Endothelial cell of umbilical vein (primary cell): ENCODE data around the gene TMC1. TPM values are rescaled to one million over a fixed set of nuclear protein-coding genes. Genes with fewer than 3 reads are reported as not detected.

ENCODE experiments used
- BruUV-seq: library from RNA; stranded (reverse); fragments of 400-500 nt; replicated peaks from 2 replicates; lab custom pipeline; 2021; lab: Mats Ljungman, UMichigan
- CTCF ChIA-PET: fragments of 300-600, 350-600 bp; sonication (Branson Sonifier 250); formaldehyde crosslinking; loops from one replicate; lab custom pipeline; 2021; ENCODE audit warnings: antibody characterized with exemption, inconsistent platforms; lab: Charles Lee
- POLR2A ChIA-PET: fragments of 300-600, 350-600 bp; sonication (Branson Sonifier 250); formaldehyde crosslinking; loops from one replicate; lab custom pipeline; 2021; ENCODE audit warnings: antibody characterized with exemption, inconsistent platforms; lab: Charles Lee
- DNase-seq: peaks from one replicate; pipeline ENCODE4 v3.0.0-alpha.2; 2011; ENCODE audit warnings: low read depth, low spot score
- FAIRE-seq: peaks from 2 replicates; lab custom pipeline; 2011; peaks lifted over from hg19 to GRCh38; lab: Jason Lieb, UNC
- H2AFZ ChIP-seq: 2 replicates; pipeline ENCODE4 v1.6.0; 2012; ENCODE audit warnings: low read depth, low read length, control low read depth, inconsistent platforms
- H3K27ac ChIP-seq: 2 replicates; pipeline ENCODE4 v1.5.1; 2011; ENCODE audit warnings: low read depth, mild to moderate bottlenecking, control low read depth, low read length, moderate library complexity; ENCODE audit not compliant: insufficient read depth
- H3K27me3 ChIP-seq, 2 experiments: 2 replicates each; pipeline versions ENCODE4 v1.6.0 to v1.6.1; 2011; ENCODE audit warnings: low read length in 2 of 2, mixed read lengths in 1 of 2; ENCODE audit not compliant: control insufficient read depth in 2 of 2, insufficient read depth in 2 of 2
- H3K36me3 ChIP-seq, 2 experiments: 2 replicates in 1 of 2; 3 replicates in 1 of 2; pipeline ENCODE4 v1.5.1; 2011; ENCODE audit warnings: low read length in 2 of 2, mild to moderate bottlenecking in 1 of 2, moderate library complexity in 1 of 2; ENCODE audit not compliant: control insufficient read depth in 2 of 2, insufficient read depth in 2 of 2; ENCODE audit errors: extremely low read depth in 1 of 2
- H3K4me1 ChIP-seq: 3 replicates; pipeline ENCODE4 v1.5.1; 2011; ENCODE audit warnings: mild to moderate bottlenecking, low read length; ENCODE audit not compliant: control insufficient read depth, insufficient read depth; ENCODE audit errors: extremely low read depth
- H3K4me2 ChIP-seq: 2 replicates; pipeline ENCODE4 v1.6.1; 2011; ENCODE audit warnings: low read length, control low read depth, mixed read lengths; ENCODE audit not compliant: insufficient read depth
- H3K4me3 ChIP-seq, 3 experiments: fragments of 200-600 bp in 1 of 3; sonication (generic), shearing (Covaris generic) in 1 of 3; replicated peaks in 1 of 3; 2 replicates each; pipeline ENCODE4 v1.5.1; 2011 to 2016; ENCODE audit warnings: control low read depth in 3 of 3, low read length in 3 of 3, mild to moderate bottlenecking in 2 of 3, inconsistent platforms in 1 of 3, low read depth in 1 of 3, moderate library complexity in 1 of 3; ENCODE audit not compliant: insufficient read depth in 1 of 3
- H3K79me2 ChIP-seq: 2 replicates; pipeline ENCODE4 v1.6.0; 2012; ENCODE audit warnings: low read length, inconsistent platforms; ENCODE audit not compliant: control insufficient read depth, insufficient read depth
- H3K9ac ChIP-seq: replicated peaks from 2 replicates; pipeline ENCODE3; 2011; ENCODE audit warnings: low read length, control low read depth; ENCODE audit not compliant: insufficient read depth; ENCODE audit errors: extremely low read depth
- H3K9me1 ChIP-seq: replicated peaks from 3 replicates; pipeline ENCODE4 v1.6.0; 2011; ENCODE audit warnings: mild to moderate bottlenecking, low read length; ENCODE audit not compliant: control insufficient read depth, insufficient read depth; ENCODE audit errors: extremely low read depth
- H3K9me3 ChIP-seq: replicated peaks from 2 replicates; pipeline ENCODE4 v1.5.1; 2012; ENCODE audit warnings: low read length, inconsistent platforms; ENCODE audit not compliant: control insufficient read depth, insufficient read depth
- H4K20me1 ChIP-seq: replicated peaks from 2 replicates; pipeline ENCODE3; 2011; ENCODE audit warnings: mild to moderate bottlenecking, low read length; ENCODE audit not compliant: control insufficient read depth, insufficient read depth; ENCODE audit errors: extremely low read depth
- EZH2 ChIP-seq: IDR thresholded peaks from 2 replicates; pipeline ENCODE4 v1.6.1; 2012; ENCODE audit warnings: borderline replicate concordance, low read depth, mild to moderate bottlenecking, moderate library complexity, low read length, inconsistent platforms; ENCODE audit not compliant: severe bottlenecking
- FOS ChIP-seq: IDR thresholded peaks from 2 replicates; pipeline ENCODE4 v1.6.1; 2011; ENCODE audit warnings: mild to moderate bottlenecking, low read length, moderate library complexity, borderline replicate concordance; ENCODE audit not compliant: insufficient read depth
- GATA2 ChIP-seq: IDR thresholded peaks from 2 replicates; pipeline ENCODE4 v1.7.0; 2011; ENCODE audit warnings: low read depth, mild to moderate bottlenecking, moderate library complexity, mixed read lengths, low read length; ENCODE audit not compliant: insufficient read length, insufficient read depth
- JUN ChIP-seq: IDR thresholded peaks from 2 replicates; pipeline ENCODE4 v1.6.1; 2011; ENCODE audit warnings: borderline replicate concordance, low read depth; ENCODE audit not compliant: insufficient read length, insufficient read depth
- MYC ChIP-seq: IDR thresholded peaks from one replicate; pipeline ENCODE4 v1.6.1; 2011; ENCODE audit warnings: mild to moderate bottlenecking, low read depth, low read length
- POLR2A ChIP-seq: IDR thresholded peaks from 2 replicates; pipeline ENCODE4 v1.6.1; 2012; ENCODE audit warnings: low read depth, mild to moderate bottlenecking, control low read depth, low read length
- POLR2AphosphoS5 ChIP-seq: IDR thresholded peaks from 2 replicates; pipeline ENCODE4 v1.6.1; 2012; ENCODE audit warnings: low read depth, mild to moderate bottlenecking, control low read depth, low read length, moderate library complexity; ENCODE audit not compliant: insufficient read depth
- dilution Hi-C: fragments of 300-500 bp; cut with MboI; formaldehyde crosslinking; loops from one replicate; pipeline ENCODE4 v1.15.0; 2019; ENCODE audit warnings: low sequenced_read_pairs; ENCODE audit not compliant: extremely low pct_ligation_motif_present
- intact Hi-C: fragments of 100-400 bp; cut with micrococcal nuclease; formaldehyde crosslinking; loops from one replicate; pipeline ENCODE4 v1.10.0; 2022
- polyA plus RNA-seq, 4 experiments: library from polyadenylated mRNA; depleted of rRNA in 3 of 4; stranded (reverse) in 3 of 4; unstranded in 1 of 4; fragments of >200 nt; gene quantifications; 2 replicates each; pipeline versions ENCODE4 v1.2.1 to v1.2.3, GENCODE V29; 2011 to 2012; ENCODE audit warnings: missing spikeins in 1 of 4
- total RNA-seq: library from RNA; stranded (reverse); gene quantifications from 2 replicates; pipeline ENCODE4 v1.2.3, GENCODE V29; 2021
- TF ChIP-seq, protein P1 (sequence below): IDR thresholded peaks from 2 replicates; pipeline ENCODE4 v1.6.1; 2011; ENCODE audit not compliant: insufficient read depth, insufficient read length
- TF ChIP-seq, protein P2 (sequence below), 2 donors: IDR thresholded peaks; 1 replicate in 1 of 2; 2 replicates in 1 of 2; pipeline ENCODE4 v1.5.1; 2011; ENCODE audit warnings: low read length in 2 of 2, mild to moderate bottlenecking in 2 of 2, moderate library complexity in 2 of 2, control low read depth in 1 of 2, inconsistent platforms in 1 of 2, low read depth in 1 of 2; ENCODE audit not compliant: insufficient read depth in 1 of 2; ENCODE audit errors: extremely low read depth in 1 of 2

Gene TMC1
- total and polyA plus RNA-seq, 2 donors (not counting 3 experiments of a cell fraction or from before 2014, with no cell fraction given) = 1.5 TPM; not detected in 1

DNA sequence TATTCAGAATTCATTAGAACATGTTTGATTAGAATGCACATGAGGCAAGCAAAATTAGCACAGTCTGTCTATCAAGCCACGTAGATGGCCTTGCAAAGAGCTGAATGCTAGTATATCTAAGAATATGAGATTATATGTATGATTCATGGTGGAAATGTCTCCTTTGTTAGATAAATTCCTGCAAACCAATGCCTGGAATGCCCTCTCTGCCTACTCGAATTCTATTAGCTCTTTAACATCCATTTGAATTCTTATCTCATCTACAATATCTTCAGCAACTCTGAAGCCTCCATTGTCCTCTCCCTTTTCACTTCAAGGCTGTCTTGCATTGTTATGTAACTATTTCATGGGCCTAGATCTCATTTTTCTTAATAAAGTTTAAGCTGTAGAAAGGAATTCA lies 205.5 kb downstream of the TMC1 start:
- no peak overlapping the region for H3K9ac ChIP-seq
- intact Hi-C loops = no loop called here
- H3K4me1 ChIP-seq = no peaks in the 10 kb centered on the region
- H3K27me3 ChIP-seq = no peaks in the 10 kb centered on the region
- H4K20me1 ChIP-seq = no peaks in the 10 kb centered on the region
- no peaks in the 10 kb centered on the region for H3K79me2 ChIP-seq
- H3K4me3 ChIP-seq = no peak overlapping the region
- H2AFZ ChIP-seq = no peak overlapping the region
- no peak overlapping the region for H3K4me2 ChIP-seq
- FAIRE-seq (no peak), DNase-seq (no peak)
- no peaks in the 10 kb centered on the region for H3K9me1 ChIP-seq
- no peaks in the 10 kb centered on the region for H3K9me3 ChIP-seq
- ChIA-PET CTCF (interaction anchor here (2.3 kb wide), 1 partner anchor 446 kb away, joined by 8 read pairs; no protein-coding TSS in a partner anchor), POLR2A (no interaction called here)
- no peak overlapping the region for H3K27ac ChIP-seq
- BruUV-seq = no TSS peak
- TF ChIP-seq JUN (no peak), FOS (no peak), POLR2AphosphoS5 (no peak), POLR2A (no peak), MYC (no peak), GATA2 (no peak), EZH2 (no peak)
- TF ChIP-seq, protein P1, sequence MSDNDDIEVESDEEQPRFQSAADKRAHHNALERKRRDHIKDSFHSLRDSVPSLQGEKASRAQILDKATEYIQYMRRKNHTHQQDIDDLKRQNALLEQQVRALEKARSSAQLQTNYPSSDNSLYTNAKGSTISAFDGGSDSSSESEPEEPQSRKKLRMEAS = no peak
- TF ChIP-seq, protein P2, sequence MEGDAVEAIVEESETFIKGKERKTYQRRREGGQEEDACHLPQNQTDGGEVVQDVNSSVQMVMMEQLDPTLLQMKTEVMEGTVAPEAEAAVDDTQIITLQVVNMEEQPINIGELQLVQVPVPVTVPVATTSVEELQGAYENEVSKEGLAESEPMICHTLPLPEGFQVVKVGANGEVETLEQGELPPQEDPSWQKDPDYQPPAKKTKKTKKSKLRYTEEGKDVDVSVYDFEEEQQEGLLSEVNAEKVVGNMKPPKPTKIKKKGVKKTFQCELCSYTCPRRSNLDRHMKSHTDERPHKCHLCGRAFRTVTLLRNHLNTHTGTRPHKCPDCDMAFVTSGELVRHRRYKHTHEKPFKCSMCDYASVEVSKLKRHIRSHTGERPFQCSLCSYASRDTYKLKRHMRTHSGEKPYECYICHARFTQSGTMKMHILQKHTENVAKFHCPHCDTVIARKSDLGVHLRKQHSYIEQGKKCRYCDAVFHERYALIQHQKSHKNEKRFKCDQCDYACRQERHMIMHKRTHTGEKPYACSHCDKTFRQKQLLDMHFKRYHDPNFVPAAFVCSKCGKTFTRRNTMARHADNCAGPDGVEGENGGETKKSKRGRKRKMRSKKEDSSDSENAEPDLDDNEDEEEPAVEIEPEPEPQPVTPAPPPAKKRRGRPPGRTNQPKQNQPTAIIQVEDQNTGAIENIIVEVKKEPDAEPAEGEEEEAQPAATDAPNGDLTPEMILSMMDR (IDR thresholded peaks at IDR 0.05; ENCODE audit: extremely low read depth in 1 of 2, insufficient read depth in 1 of 2, low read depth in 1 of 2, low read length in 2 of 2) = no peak
- no peaks in the 10 kb centered on the region for H3K36me3 ChIP-seq
- dilution Hi-C loops = no loop called here
